Kidney (tissue), 14 donors: ENCODE data around the gene FBXL7. TPM values are rescaled to one million over a fixed set of nuclear protein-coding genes. Genes with fewer than 3 reads are reported as not detected.

Source experiments
- DNase-seq, 5 donors: peaks; one replicate each; pipeline ENCODE4 v3.0.0-alpha.2; 2013 to 2020
- FAIRE-seq: peaks from 2 replicates; lab custom pipeline; 2012; peaks lifted over from hg19 to GRCh38; lab: Jason Lieb, UNC
- H3K27ac ChIP-seq, 2 donors: one replicate each; pipeline ENCODE4 v1.7.0; 2013; ENCODE audit warnings: low read depth in 2 of 2, low read length in 2 of 2, inconsistent platforms in 1 of 2
- H3K27me3 ChIP-seq: one replicate; pipeline ENCODE4 v1.7.1; 2013; ENCODE audit warnings: low read length, inconsistent platforms; ENCODE audit not compliant: control insufficient read depth, insufficient read depth
- H3K36me3 ChIP-seq, 3 donors: one replicate each; pipeline versions ENCODE4 v1.7.0 to v1.7.1; 2013; ENCODE audit warnings: low read length in 3 of 3, control low read depth in 1 of 3, inconsistent platforms in 1 of 3; ENCODE audit not compliant: insufficient read depth in 3 of 3, control insufficient read depth in 2 of 3
- H3K4me1 ChIP-seq, 3 donors: one replicate each; pipeline versions ENCODE4 v1.7.0 to v1.7.1; 2013; ENCODE audit warnings: low read length in 3 of 3, inconsistent platforms in 1 of 3, low read depth in 1 of 3; ENCODE audit not compliant: control insufficient read depth in 2 of 3, insufficient read depth in 2 of 3
- H3K4me3 ChIP-seq, 3 donors: one replicate each; pipeline versions ENCODE4 v1.7.0 to v1.8.1; 2013; ENCODE audit warnings: low read length in 3 of 3, control low read depth in 1 of 3, inconsistent platforms in 1 of 3
- H3K9ac ChIP-seq, 3 donors: one replicate each; pipeline versions ENCODE4 v1.7.0 to v1.7.1; 2013; ENCODE audit warnings: low read length in 3 of 3, control low read depth in 1 of 3, inconsistent platforms in 1 of 3
- H3K9me3 ChIP-seq, 3 donors: one replicate each; pipeline versions ENCODE4 v1.7.0 to v1.7.1; 2013; ENCODE audit warnings: low read length in 3 of 3, control low read depth in 1 of 3, inconsistent platforms in 1 of 3; ENCODE audit not compliant: control insufficient read depth in 2 of 3, insufficient read depth in 1 of 3
- intact Hi-C: fragments of 100-400 bp; cut with DNase I; formaldehyde crosslinking; loops from one replicate; pipeline ENCODE4 v1.11.1; 2022
- polyA plus RNA-seq: library from polyadenylated mRNA; stranded (reverse); fragments of 350-450 nt; fragmentation: Illumina TruSeq; extraction: RNeasy Lipid Tissue Mini Kit (QIAGEN cat#74804); gene quantifications from one replicate; pipeline ENCODE4 v1.2.3, GENCODE V29; 2014; ENCODE audit warnings: low read depth, low replicate concordance; ENCODE audit not compliant: insufficient read depth
- total RNA-seq: library from RNA; stranded (reverse); fragmentation: NEBNext Ultra II Directional; extraction: Animal tissue kit (Norgen Biotek cat#: 25700); gene quantifications from one replicate; pipeline ENCODE4 v1.2.1, GENCODE V29; 2021
- TF ChIP-seq, protein P1 (sequence below): IDR thresholded peaks from 3 replicates; pipeline ENCODE4 v1.5.1; 2012; ENCODE audit warnings: mild to moderate bottlenecking, moderate library complexity, borderline replicate concordance; ENCODE audit not compliant: insufficient read depth; ENCODE audit errors: extremely low read depth
- donor health status: control.
- donor health status: control.
- donor health status: control.
- donor health status: control.
- donor health status: control.
- donor health status: DM: yes; HTN: yes; CAD: no.
- donor health status: Normal renal cell carcinoma (clear cell type).

Gene FBXL7
- total and polyA plus RNA-seq, 2 donors from 2014 or later: 3.9 to 6.1 TPM

GRCh38 chr5:15893866-15894265 lies 393.9 kb downstream of the FBXL7 start:
- FAIRE-seq (no peak), DNase-seq (peak in 1 of 5 donors; percentile 37)
- Histone ChIP-seq H3K4me1 (no peaks in the 10 kb centered on the region), H3K36me3 (no peaks in the 10 kb centered on the region), H3K27ac (no peak overlapping the region), H3K9ac (no peak overlapping the region), H3K4me3 (no peak overlapping the region), H3K9me3 (no peaks in the 10 kb centered on the region), H3K27me3 (no peaks in the 10 kb centered on the region)
- intact Hi-C loops: no loop called here
- TF ChIP-seq, protein P1, sequence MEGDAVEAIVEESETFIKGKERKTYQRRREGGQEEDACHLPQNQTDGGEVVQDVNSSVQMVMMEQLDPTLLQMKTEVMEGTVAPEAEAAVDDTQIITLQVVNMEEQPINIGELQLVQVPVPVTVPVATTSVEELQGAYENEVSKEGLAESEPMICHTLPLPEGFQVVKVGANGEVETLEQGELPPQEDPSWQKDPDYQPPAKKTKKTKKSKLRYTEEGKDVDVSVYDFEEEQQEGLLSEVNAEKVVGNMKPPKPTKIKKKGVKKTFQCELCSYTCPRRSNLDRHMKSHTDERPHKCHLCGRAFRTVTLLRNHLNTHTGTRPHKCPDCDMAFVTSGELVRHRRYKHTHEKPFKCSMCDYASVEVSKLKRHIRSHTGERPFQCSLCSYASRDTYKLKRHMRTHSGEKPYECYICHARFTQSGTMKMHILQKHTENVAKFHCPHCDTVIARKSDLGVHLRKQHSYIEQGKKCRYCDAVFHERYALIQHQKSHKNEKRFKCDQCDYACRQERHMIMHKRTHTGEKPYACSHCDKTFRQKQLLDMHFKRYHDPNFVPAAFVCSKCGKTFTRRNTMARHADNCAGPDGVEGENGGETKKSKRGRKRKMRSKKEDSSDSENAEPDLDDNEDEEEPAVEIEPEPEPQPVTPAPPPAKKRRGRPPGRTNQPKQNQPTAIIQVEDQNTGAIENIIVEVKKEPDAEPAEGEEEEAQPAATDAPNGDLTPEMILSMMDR: no peak

DNA sequence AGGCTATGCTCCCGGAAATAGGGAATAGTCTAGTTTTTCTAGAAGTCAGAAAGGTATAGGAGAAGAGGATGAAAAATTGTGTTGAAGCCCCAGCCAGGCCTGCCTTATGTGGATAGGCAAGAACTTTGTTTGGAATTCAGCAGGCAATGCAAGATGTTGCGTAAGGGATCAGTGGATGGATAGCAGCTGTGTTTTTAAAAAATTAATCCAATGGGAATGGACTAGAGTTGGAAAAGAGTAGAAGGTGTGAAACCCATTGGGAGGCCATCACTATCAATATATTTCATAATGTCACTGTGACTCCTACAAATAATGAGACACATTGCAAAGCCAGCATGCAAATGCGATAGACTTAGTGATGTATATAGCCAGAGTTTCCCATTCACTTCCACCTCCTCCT lies 397.7 kb downstream of the FBXL7 start:
- no peak for FAIRE-seq
- TF ChIP-seq, protein P1: no peak
- no peak for DNase-seq
- Histone ChIP-seq H3K27me3 (no peaks in the 10 kb centered on the region), H3K36me3 (no peaks in the 10 kb centered on the region), H3K27ac (no peak overlapping the region), H3K4me3 (no peak overlapping the region), H3K4me1 (peaks cover 0 to 3% (median 0%) of the 10 kb centered on the region in 3 donors), H3K9ac (no peak overlapping the region), H3K9me3 (no peaks in the 10 kb centered on the region)
- intact Hi-C loops: no loop called here

DNA sequence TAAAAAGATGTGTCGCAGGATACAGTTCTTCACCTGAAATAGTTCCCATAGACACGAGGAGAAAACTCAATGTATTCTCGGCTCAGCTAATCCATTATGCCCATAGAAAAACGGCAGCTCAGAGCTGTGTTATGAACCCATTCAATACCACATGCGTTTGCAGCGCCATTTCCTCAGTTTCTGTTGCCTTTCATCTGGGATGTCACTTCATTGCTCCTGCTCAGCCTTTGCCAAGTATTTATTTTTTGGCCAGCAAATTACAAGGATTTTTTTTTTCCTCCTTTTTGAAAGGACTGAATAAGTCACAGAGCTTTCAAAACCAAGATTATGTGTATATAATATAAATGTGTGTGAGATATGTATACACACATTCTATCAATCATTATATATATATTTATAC lies 398.7 kb downstream of the FBXL7 start:
- DNase-seq (no peak), FAIRE-seq (no peak)
- H3K9ac ChIP-seq: no peak overlapping the region
- no peaks in the 10 kb centered on the region for H3K27me3 ChIP-seq
- H3K4me1 ChIP-seq: peaks cover 0 to 3% (median 0%) of the 10 kb centered on the region in 3 donors
- intact Hi-C loops: no loop called here
- no peak overlapping the region for H3K27ac ChIP-seq
- no peaks in the 10 kb centered on the region for H3K9me3 ChIP-seq
- H3K36me3 ChIP-seq: no peaks in the 10 kb centered on the region
- TF ChIP-seq, protein P1: no peak
- H3K4me3 ChIP-seq: no peak overlapping the region

- no peak for FAIRE-seq
- no peak for DNase-seq
- no peak overlapping the region for H3K4me3 ChIP-seq
- TF ChIP-seq, protein P1: no peak
- H3K36me3 ChIP-seq: no peaks in the 10 kb centered on the region
- no peak overlapping the region for H3K27ac ChIP-seq
- intact Hi-C loops: no loop called here
- no peaks in the 10 kb centered on the region for H3K27me3 ChIP-seq
- no peak overlapping the region for H3K9ac ChIP-seq
- no peaks in the 10 kb centered on the region for H3K9me3 ChIP-seq
- H3K4me1 ChIP-seq: peaks cover 0 to 3% (median 0%) of the 10 kb centered on the region in 3 donors
Measured at GRCh38 chr5:15899481-15899880, 399.5 kb downstream of the FBXL7 start.
